ENCODE results near the gene SOD2. TPM values are rescaled to one million over a fixed set of nuclear protein-coding genes. Genes with fewer than 3 reads are reported as not detected.
A peak's percentile ranks its signal among the peaks of the same experiment; 100 is the strongest.

The SOD2 gene
- total and polyA plus RNA-seq, 2 of the 13 experiments (the other 11 are each of a cell fraction or from before 2014, with no cell fraction given): 304 to 309 TPM

GRCh38 chr6:159727717-159728445 is 34.8 kb upstream of the SOD2 start (continued):
- peak; percentile 41; the same call in 1 of the 2 replicates for TF ChIP-seq ZNF782 (CRISPR knock-in tag; IDR thresholded peaks at IDR 0.05; ENCODE audit: borderline replicate concordance)
- peak; percentile 41; the same call in 1 of the 2 replicates for TF ChIP-seq SIX4 (CRISPR knock-in tag; IDR thresholded peaks at IDR 0.05)
- TF ChIP-seq, protein P1, sequence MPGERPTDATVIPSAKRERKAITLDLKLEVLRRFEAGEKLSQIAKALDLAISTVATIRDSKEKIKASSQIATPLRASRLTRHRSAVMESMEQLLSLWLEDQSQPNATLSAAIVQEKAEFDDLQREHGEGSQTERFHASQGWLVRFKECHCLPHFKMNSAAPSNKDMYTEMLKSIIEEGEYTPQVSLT (CRISPR knock-in tag; IDR thresholded peaks at IDR 0.05; ENCODE audit: borderline replicate concordance, low read depth): no peak
- TF ChIP-seq, protein P2, sequence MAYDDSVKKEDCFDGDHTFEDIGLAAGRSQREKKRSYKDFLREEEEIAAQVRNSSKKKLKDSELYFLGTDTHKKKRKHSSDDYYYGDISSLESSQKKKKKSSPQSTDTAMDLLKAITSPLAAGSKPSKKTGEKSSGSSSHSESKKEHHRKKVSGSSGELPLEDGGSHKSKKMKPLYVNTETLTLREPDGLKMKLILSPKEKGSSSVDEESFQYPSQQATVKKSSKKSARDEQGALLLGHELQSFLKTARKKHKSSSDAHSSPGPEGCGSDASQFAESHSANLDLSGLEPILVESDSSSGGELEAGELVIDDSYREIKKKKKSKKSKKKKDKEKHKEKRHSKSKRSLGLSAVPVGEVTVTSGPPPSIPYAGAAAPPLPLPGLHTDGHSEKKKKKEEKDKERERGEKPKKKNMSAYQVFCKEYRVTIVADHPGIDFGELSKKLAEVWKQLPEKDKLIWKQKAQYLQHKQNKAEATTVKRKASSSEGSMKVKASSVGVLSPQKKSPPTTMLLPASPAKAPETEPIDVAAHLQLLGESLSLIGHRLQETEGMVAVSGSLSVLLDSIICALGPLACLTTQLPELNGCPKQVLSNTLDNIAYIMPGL (CRISPR knock-in tag; IDR thresholded peaks at IDR 0.05; ENCODE audit: borderline replicate concordance in 1 of 2, low read depth in 1 of 2): peak in 1 of 2 experiments; percentile 33; a peak in 2 of 4 replicates
- TF ChIP-seq, protein P3, sequence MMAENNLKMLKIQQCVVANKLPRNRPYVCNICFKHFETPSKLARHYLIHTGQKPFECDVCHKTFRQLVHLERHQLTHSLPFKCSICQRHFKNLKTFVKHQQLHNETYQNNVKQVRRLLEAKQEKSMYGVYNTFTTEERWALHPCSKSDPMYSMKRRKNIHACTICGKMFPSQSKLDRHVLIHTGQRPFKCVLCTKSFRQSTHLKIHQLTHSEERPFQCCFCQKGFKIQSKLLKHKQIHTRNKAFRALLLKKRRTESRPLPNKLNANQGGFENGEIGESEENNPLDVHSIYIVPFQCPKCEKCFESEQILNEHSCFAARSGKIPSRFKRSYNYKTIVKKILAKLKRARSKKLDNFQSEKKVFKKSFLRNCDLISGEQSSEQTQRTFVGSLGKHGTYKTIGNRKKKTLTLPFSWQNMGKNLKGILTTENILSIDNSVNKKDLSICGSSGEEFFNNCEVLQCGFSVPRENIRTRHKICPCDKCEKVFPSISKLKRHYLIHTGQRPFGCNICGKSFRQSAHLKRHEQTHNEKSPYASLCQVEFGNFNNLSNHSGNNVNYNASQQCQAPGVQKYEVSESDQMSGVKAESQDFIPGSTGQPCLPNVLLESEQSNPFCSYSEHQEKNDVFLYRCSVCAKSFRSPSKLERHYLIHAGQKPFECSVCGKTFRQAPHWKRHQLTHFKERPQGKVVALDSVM (CRISPR knock-in tag; IDR thresholded peaks at IDR 0.05): peak; percentile 56
- TF ChIP-seq, protein P4, sequence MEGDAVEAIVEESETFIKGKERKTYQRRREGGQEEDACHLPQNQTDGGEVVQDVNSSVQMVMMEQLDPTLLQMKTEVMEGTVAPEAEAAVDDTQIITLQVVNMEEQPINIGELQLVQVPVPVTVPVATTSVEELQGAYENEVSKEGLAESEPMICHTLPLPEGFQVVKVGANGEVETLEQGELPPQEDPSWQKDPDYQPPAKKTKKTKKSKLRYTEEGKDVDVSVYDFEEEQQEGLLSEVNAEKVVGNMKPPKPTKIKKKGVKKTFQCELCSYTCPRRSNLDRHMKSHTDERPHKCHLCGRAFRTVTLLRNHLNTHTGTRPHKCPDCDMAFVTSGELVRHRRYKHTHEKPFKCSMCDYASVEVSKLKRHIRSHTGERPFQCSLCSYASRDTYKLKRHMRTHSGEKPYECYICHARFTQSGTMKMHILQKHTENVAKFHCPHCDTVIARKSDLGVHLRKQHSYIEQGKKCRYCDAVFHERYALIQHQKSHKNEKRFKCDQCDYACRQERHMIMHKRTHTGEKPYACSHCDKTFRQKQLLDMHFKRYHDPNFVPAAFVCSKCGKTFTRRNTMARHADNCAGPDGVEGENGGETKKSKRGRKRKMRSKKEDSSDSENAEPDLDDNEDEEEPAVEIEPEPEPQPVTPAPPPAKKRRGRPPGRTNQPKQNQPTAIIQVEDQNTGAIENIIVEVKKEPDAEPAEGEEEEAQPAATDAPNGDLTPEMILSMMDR (CRISPR knock-in tag; IDR thresholded peaks at IDR 0.05): 0 out of 2 replicates have a peak, but pooled peaks have one; percentile 5
- no peak for TF ChIP-seq ZNF335 (CRISPR knock-in tag; IDR thresholded peaks at IDR 0.05)
- TF ChIP-seq MLLT10 (CRISPR knock-in tag; IDR thresholded peaks at IDR 0.05): 0 out of 2 replicates have a peak, but pooled peaks have one; percentile 82
- TF ChIP-seq RCOR2 (CRISPR knock-in tag; IDR thresholded peaks at IDR 0.05): no peak
- TF ChIP-seq E2F5 (CRISPR knock-in tag; conservative IDR thresholded peaks at IDR 0.05): peak; percentile 71; the same call in 1 of the 2 replicates
- no peak for TF ChIP-seq ZFP1 (CRISPR knock-in tag; IDR thresholded peaks at IDR 0.05)
- TF ChIP-seq, protein P5, sequence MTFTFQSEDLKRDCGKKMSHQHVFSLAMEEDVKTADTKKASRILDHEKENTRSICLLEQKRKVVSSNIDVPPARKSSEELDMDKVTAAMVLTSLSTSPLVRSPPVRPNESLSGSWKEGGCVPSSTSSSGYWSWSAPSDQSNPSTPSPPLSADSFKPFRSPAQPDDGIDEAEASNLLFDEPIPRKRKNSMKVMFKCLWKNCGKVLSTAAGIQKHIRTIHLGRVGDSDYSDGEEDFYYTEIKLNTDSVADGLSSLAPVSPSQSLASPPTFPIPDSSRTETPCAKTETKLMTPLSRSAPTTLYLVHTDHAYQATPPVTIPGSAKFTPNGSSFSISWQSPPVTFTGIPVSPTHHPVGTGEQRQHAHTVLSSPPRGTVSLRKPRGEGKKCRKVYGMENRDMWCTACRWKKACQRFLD (CRISPR knock-in tag; IDR thresholded peaks at IDR 0.05; ENCODE audit: borderline replicate concordance): no peak
- no peak for TF ChIP-seq ZNF331 (CRISPR knock-in tag; IDR thresholded peaks at IDR 0.05)
- TF ChIP-seq RBFOX2 (IDR thresholded peaks at IDR 0.05; ENCODE audit: low read depth, low read length): no peak
- no peak for TF ChIP-seq CSRNP2 (CRISPR knock-in tag; conservative IDR thresholded peaks at IDR 0.05; ENCODE audit: low read depth)
- TF ChIP-seq, protein P6, sequence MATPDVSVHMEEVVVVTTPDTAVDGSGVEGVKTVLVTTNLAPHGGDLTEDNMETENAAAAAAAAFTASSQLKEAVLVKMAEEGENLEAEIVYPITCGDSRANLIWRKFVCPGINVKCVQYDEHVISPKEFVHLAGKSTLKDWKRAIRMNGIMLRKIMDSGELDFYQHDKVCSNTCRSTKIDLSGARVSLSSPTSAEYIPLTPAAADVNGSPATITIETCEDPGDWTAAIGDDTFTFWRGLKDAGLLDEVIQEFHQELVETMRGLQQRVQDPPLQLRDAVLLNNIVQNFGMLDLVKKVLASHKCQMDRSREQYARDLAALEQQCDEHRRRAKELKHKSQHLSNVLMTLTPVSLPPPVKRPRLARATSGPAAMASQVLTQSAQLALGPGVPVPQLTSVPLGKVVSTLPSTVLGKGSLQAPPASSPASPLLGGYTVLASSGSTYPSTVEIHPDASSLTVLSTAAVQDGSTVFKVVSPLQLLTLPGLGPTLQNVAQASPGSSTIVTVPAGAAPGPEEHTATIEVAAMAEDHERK (CRISPR knock-in tag; IDR thresholded peaks at IDR 0.05; ENCODE audit: low read depth): no peak
